Left ventricle myocardium inferior (tissue), 1 donor: ENCODE results near the gene LCOR. TPM values are rescaled to one million over a fixed set of nuclear protein-coding genes. Genes with fewer than 3 reads are reported as not detected.
A peak's percentile ranks its signal among the peaks of the same experiment; 100 is the strongest.

ENCODE experiments used
- DNase-seq: peaks from one replicate; pipeline ENCODE4 v3.0.0-alpha.2; 2020
- H3K27ac ChIP-seq: fragments of 200-600 bp; replicated peaks from 2 replicates; pipeline ENCODE4 v1.8.0; 2021
- H3K27me3 ChIP-seq: fragments of 200-600 bp; 2 replicates; pipeline ENCODE4 v1.8.0; 2021; ENCODE audit warnings: low read depth
- H3K36me3 ChIP-seq: fragments of 200-600 bp; 2 replicates; pipeline ENCODE4 v1.8.0; 2021
- H3K4me1 ChIP-seq: fragments of 200-600 bp; 2 replicates; pipeline ENCODE4 v1.8.0; 2021
- H3K4me3 ChIP-seq: fragments of 200-600 bp; 2 replicates; pipeline ENCODE4 v1.8.0; 2021; ENCODE audit warnings: mild to moderate bottlenecking, moderate library complexity
- H3K9me3 ChIP-seq: fragments of 200-600 bp; replicated peaks from 2 replicates; pipeline ENCODE4 v1.8.0; 2021
- CTCF ChIP-seq: fragments of 200-600 bp; IDR thresholded peaks from 2 replicates; pipeline ENCODE4 v1.8.0; 2021; ENCODE audit warnings: antibody characterized with exemption, mild to moderate bottlenecking, borderline replicate concordance
- intact Hi-C: fragments of 100-400 bp; cut with micrococcal nuclease; formaldehyde crosslinking; loops from one replicate; pipeline ENCODE4 v1.11.0; 2022
- total RNA-seq: library from RNA; stranded (reverse); fragmentation: NEBNext Ultra II Directional; extraction: Animal tissue kit (Norgen Biotek cat#: 25700); gene quantifications from one replicate; pipeline ENCODE4 v1.2.1, GENCODE V29; 2021
- donor health status: DM: no; HTN: yes; CAD: no; lungs with severe emphysema.

Gene LCOR
- total RNA-seq, 1 donor from 2014 or later, result 18.9 TPM

GRCh38 chr10:97019213-97019844 is 187.2 kb downstream of the LCOR start:
- no peak for TF ChIP-seq CTCF
- intact Hi-C loops, result no loop called here
- H3K9me3 ChIP-seq, result no peaks in the 10 kb centered on the region
- no peaks in the 10 kb centered on the region for H3K27me3 ChIP-seq
- no peaks in the 10 kb centered on the region for H3K36me3 ChIP-seq
- peaks cover 33% of the 10 kb centered on the region for H3K4me1 ChIP-seq
- H3K4me3 ChIP-seq, result no peak overlapping the region
- no peak overlapping the region for H3K27ac ChIP-seq
- DNase-seq, result no peak

- intact Hi-C loops, result loop anchor here (10.0 kb wide), 1 partner anchor 256 kb away; no protein-coding TSS in a partner anchor
- Histone ChIP-seq H3K27me3 (no peaks in the 10 kb centered on the region), H3K4me3 (no peak overlapping the region), H3K9me3 (no peaks in the 10 kb centered on the region), H3K36me3 (no peaks in the 10 kb centered on the region), H3K4me1 (peaks cover 39% of the 10 kb centered on the region), H3K27ac (peak overlapping the region; percentile 94)
- no peak for TF ChIP-seq CTCF
- peak; percentile 58 for DNase-seq
Observed at GRCh38 chr10:97020452-97021400, 188.6 kb downstream of the LCOR start.

- Histone ChIP-seq H3K4me1 (peaks cover 39% of the 10 kb centered on the region), H3K27ac (no peak overlapping the region), H3K9me3 (no peaks in the 10 kb centered on the region), H3K4me3 (no peak overlapping the region), H3K27me3 (no peaks in the 10 kb centered on the region), H3K36me3 (no peaks in the 10 kb centered on the region)
- intact Hi-C loops, result loop anchor here (10.0 kb wide), 1 partner anchor 258 kb away; no protein-coding TSS in a partner anchor
- no peak for DNase-seq
- no peak for TF ChIP-seq CTCF
Observed at GRCh38 chr10:97022616-97023015, 190.5 kb downstream of the LCOR start.

GRCh38 chr10:97023401-97024167 is 191.5 kb downstream of the LCOR start:
- Histone ChIP-seq H3K9me3 (no peaks in the 10 kb centered on the region), H3K27ac (peak overlapping the region; percentile 79), H3K4me3 (no peak overlapping the region), H3K4me1 (peaks cover 39% of the 10 kb centered on the region), H3K36me3 (no peaks in the 10 kb centered on the region), H3K27me3 (no peaks in the 10 kb centered on the region)
- intact Hi-C loops, result loop anchor here (10.0 kb wide), 1 partner anchor 259 kb away; no protein-coding TSS in a partner anchor
- TF ChIP-seq CTCF, result no peak
- DNase-seq, result no peak
